ENCODE data around the gene NOS1.

GRCh38 chr12:117208811-117209455 is 152.5 kb downstream of the NOS1 start:
- TF ChIP-seq, protein P1, sequence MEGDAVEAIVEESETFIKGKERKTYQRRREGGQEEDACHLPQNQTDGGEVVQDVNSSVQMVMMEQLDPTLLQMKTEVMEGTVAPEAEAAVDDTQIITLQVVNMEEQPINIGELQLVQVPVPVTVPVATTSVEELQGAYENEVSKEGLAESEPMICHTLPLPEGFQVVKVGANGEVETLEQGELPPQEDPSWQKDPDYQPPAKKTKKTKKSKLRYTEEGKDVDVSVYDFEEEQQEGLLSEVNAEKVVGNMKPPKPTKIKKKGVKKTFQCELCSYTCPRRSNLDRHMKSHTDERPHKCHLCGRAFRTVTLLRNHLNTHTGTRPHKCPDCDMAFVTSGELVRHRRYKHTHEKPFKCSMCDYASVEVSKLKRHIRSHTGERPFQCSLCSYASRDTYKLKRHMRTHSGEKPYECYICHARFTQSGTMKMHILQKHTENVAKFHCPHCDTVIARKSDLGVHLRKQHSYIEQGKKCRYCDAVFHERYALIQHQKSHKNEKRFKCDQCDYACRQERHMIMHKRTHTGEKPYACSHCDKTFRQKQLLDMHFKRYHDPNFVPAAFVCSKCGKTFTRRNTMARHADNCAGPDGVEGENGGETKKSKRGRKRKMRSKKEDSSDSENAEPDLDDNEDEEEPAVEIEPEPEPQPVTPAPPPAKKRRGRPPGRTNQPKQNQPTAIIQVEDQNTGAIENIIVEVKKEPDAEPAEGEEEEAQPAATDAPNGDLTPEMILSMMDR (IDR thresholded peaks at IDR 0.05) = no peak
- no peak for TF ChIP-seq POLR2A (IDR thresholded peaks at IDR 0.05)
